Calu3 (cell line): ENCODE results near the gene MYO9A. TPM values are rescaled to one million over a fixed set of nuclear protein-coding genes. Genes with fewer than 3 reads are reported as not detected.

Experiments used
- Bru-seq: library from RNA; stranded (reverse); fragments of 400-500 nt; gene quantifications from one replicate; lab custom pipeline; 2021; lab: Mats Ljungman, UMichigan
- BruChase-seq, 2 experiments: library from RNA; stranded (reverse); fragments of 400-500 nt; gene quantifications; one replicate each; lab custom pipeline; 2021; lab: Mats Ljungman, UMichigan
- BruUV-seq: library from RNA; stranded (reverse); fragments of 400-500 nt; replicated peaks from 2 replicates; lab custom pipeline; 2021; lab: Mats Ljungman, UMichigan
- CTCF ChIA-PET: fragments of 300-600 bp; sonication (Branson Sonifier 250); formaldehyde crosslinking; loops from one replicate; lab custom pipeline; 2022; ENCODE audit warnings: antibody characterized with exemption; lab: Charles Lee
- DNase-seq: peaks from one replicate; pipeline ENCODE4 v3.0.0; 2022
- H3K27ac Mint-ChIP-seq: one replicate; pipeline ENCODE4 v1.8.0; 2022; ENCODE audit warnings: mixed read lengths; ENCODE audit not compliant: unreplicated experiment
- H3K27me3 Mint-ChIP-seq: one replicate; pipeline ENCODE4 v1.8.0; 2022; ENCODE audit warnings: mixed read lengths; ENCODE audit not compliant: unreplicated experiment
- H3K36me3 Mint-ChIP-seq: one replicate; pipeline ENCODE4 v1.8.0; 2022; ENCODE audit warnings: mild to moderate bottlenecking, moderate library complexity, mixed read lengths; ENCODE audit not compliant: insufficient read depth, unreplicated experiment
- H3K4me1 Mint-ChIP-seq: one replicate; pipeline ENCODE4 v1.8.0; 2022; ENCODE audit warnings: mild to moderate bottlenecking, low read depth, mixed read lengths; ENCODE audit not compliant: unreplicated experiment
- H3K4me3 Mint-ChIP-seq: one replicate; pipeline ENCODE4 v1.8.0; 2022; ENCODE audit warnings: mild to moderate bottlenecking, low read depth, moderate library complexity, mixed read lengths; ENCODE audit not compliant: unreplicated experiment
- H3K9me3 Mint-ChIP-seq: one replicate; pipeline ENCODE4 v1.8.0; 2022; ENCODE audit warnings: low read depth, mixed read lengths; ENCODE audit not compliant: unreplicated experiment
- CTCF ChIP-seq: fragments of 200-600 bp; IDR thresholded peaks from one replicate; pipeline ENCODE4 v1.8.0; 2022; ENCODE audit warnings: antibody characterized with exemption; ENCODE audit not compliant: unreplicated experiment
- intact Hi-C: fragments of 100-400 bp; cut with micrococcal nuclease; formaldehyde crosslinking; loops from one replicate; pipeline ENCODE4 v1.10.0; 2022; ENCODE audit not compliant: unreplicated experiment
- long read RNA-seq: library from polyadenylated mRNA; stranded (forward); transcript quantifications from one replicate; pipeline ENCODE4 v2.0.0, GENCODE V29; 2022
- total RNA-seq: library from RNA; stranded (reverse); gene quantifications from 2 replicates; pipeline ENCODE4 v1.2.3, GENCODE V29; 2022

MYO9A gene
- 31.8 and 32.8 TPM in 2 replicates for total RNA-seq
- percentile 72 among the genes with signal in this experiment for Bru-seq, nascent RNA
- percentile 68 among the genes with signal in this experiment for BruChase-seq, experiment 1, labeled RNA remaining after a 6-hour chase
- percentile 67 among the genes with signal in this experiment for BruChase-seq, experiment 2, labeled RNA remaining after a 2-hour chase
- long read RNA-seq, partial matches to known transcripts, result 2 of 5 reads
- long read RNA-seq, other reads (novel, unspliced or antisense), result 3 of 5 reads

- Mint-ChIP-seq H3K4me1 (peaks cover 55% of the 10 kb centered on the region), H3K9me3 (no peaks in the 10 kb centered on the region), H3K27me3 (no peaks in the 10 kb centered on the region), H3K4me3 (peak within 1 kb of the TSS; percentile 95), H3K36me3 (peaks cover 28% of the 10 kb centered on the region), H3K27ac (peak within 1 kb of the TSS; percentile 98)
- CTCF ChIA-PET, result interaction anchor here (0.6 to 1.6 kb wide), 9 partner anchors 9 to 229 kb away, joined by 3 to 5 read pairs (median 3); no protein-coding TSS in a partner anchor
- BruUV-seq, result no TSS peak
- no peak for TF ChIP-seq CTCF
- DNase-seq, result peak; percentile 99
- intact Hi-C loops, result loop anchor here (5.0 kb wide), 1 partner anchor 141 kb away; no protein-coding TSS in a partner anchor
Measured at GRCh38 chr15:72118017-72118978, at the start of gene MYO9A, which contains the start of gene SENP8. MYO9A (minus strand) TSS chr15:72118150; CDS start chr15:72046563, 71,587 bp downstream. SENP8 (plus strand) TSS chr15:72118403; CDS start chr15:72139624, 21,221 bp downstream.

GRCh38 chr15:72167445-72167844 lies 49.5 kb upstream of the MYO9A start:
- no peaks in the 10 kb centered on the region for H3K9me3 Mint-ChIP-seq
- peaks cover 10% of the 10 kb centered on the region for H3K36me3 Mint-ChIP-seq
- no peak overlapping the region for H3K4me3 Mint-ChIP-seq
- peaks cover 8% of the 10 kb centered on the region for H3K4me1 Mint-ChIP-seq
- no peak overlapping the region for H3K27ac Mint-ChIP-seq
- CTCF ChIA-PET, result interaction anchor here (1.5 to 2.1 kb wide), 2 partner anchors 9 to 30 kb away, joined by 3 to 5 read pairs; partner anchors contain the start of gene GRAMD2A
- no peak for DNase-seq
- intact Hi-C loops, result no loop called here
- no peaks in the 10 kb centered on the region for H3K27me3 Mint-ChIP-seq
- no peak for TF ChIP-seq CTCF
- BruUV-seq, result no TSS peak

GRCh38 chr15:72166716-72167417 lies 48.9 kb upstream of the MYO9A start:
- CTCF ChIA-PET, result interaction anchor here (0.5 to 2.1 kb wide), 3 partner anchors 10 to 45 kb away, joined by 3 to 5 read pairs (median 3); partner anchors contain the start of gene GRAMD2A
- H3K4me3 Mint-ChIP-seq, result no peak overlapping the region
- no peaks in the 10 kb centered on the region for H3K9me3 Mint-ChIP-seq
- H3K36me3 Mint-ChIP-seq, result peaks cover 10% of the 10 kb centered on the region
- DNase-seq, result no peak
- no peak overlapping the region for H3K27ac Mint-ChIP-seq
- BruUV-seq, result no TSS peak
- H3K27me3 Mint-ChIP-seq, result no peaks in the 10 kb centered on the region
- H3K4me1 Mint-ChIP-seq, result peaks cover 8% of the 10 kb centered on the region
- TF ChIP-seq CTCF, result no peak
- intact Hi-C loops, result no loop called here

- CTCF ChIA-PET, result no interaction called here
Measured at GRCh38 chr15:72163719-72164118, 45.8 kb upstream of the MYO9A start.

More at GRCh38 chr15:72163719-72164118, 45.8 kb upstream of the MYO9A start:
- Mint-ChIP-seq H3K9me3 (no peaks in the 10 kb centered on the region), H3K36me3 (peaks cover 10% of the 10 kb centered on the region), H3K4me3 (no peak overlapping the region), H3K27me3 (no peaks in the 10 kb centered on the region), H3K4me1 (peaks cover 8% of the 10 kb centered on the region), H3K27ac (no peak overlapping the region)
- intact Hi-C loops, result no loop called here
- no peak for DNase-seq
- BruUV-seq, result no TSS peak
- no peak for TF ChIP-seq CTCF
